GM21737 (cell line): ENCODE measurements around the gene ANKRD34A.
"Not testable (repeated sequence)": the region's sequence is repeated elsewhere in the genome, so short reads cannot be mapped to it uniquely, and the experiment has no call there.

ENCODE experiments used
- ATAC-seq: cut with Tn5 transposase; IDR thresholded peaks from one replicate; pipeline ENCODE4 v1.9.1; 2021; ENCODE audit warnings: mild to moderate bottlenecking, moderate library complexity; ENCODE audit not compliant: unreplicated experiment

Gene ANKRD34A

DNA sequence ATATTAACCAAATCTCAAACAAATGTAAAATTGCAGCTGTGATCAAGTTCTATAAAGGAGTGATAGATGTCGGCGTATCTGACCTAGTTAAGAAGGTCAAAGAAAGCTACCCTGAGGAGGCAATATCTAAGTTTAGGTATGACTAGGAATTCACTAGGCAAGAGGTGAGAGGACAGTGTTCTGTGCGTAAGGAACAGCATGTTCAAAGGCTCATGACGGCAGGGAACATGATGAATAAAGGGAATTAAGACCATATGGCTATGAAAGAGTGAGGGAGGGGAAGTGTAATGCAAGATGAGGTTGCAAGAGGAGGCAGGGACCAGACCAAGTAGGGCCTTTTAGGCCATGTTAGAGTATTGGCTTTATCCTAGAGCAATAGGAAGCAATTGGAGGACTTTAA, 15.2 kb downstream of the ANKRD34A start:
- no peak for ATAC-seq

DNA sequence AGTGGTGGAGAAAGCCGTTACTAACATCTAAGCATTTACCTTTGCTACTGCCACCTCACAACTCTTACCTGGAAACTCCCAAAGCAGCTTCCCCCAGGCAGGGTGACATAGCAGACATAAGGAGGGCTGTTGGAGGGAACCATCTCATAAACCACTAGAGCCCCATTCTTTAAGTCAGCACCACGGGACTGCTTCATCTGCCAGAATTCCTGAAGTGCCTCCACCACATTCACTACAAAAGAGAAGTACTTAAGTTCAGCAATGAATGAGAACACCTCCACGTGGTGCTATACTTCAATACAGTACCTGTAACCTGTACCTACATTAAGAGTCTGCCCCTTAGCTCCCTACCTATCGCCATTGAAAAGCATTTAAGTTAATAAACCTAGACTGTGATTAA, 16.8 kb downstream of the ANKRD34A start:
- ATAC-seq = no peak

DNA sequence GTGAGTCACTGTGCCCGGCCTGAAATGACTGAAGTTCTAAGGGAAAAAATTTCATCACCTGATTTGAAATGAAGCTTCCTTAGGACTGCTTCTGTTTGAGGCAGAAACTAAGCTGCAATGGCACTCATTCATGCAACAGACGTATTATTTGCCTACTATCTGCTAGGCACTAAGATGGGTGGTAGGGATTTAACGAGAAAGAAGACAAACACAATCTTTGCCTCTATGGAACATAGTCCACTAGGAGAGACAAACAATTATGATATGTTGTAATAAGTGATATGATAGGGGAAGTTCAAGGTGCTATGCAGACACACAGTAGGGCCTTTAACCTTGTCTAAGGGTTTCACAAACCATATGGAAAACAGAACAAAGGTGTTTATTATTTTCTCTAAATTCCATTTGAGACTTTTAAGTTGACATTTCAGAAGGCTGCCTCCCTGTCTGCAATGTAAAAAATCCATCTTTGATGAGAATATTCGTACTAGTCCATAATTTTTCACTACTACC, 17.8 kb downstream of the ANKRD34A start:
- no peak for ATAC-seq

DNA sequence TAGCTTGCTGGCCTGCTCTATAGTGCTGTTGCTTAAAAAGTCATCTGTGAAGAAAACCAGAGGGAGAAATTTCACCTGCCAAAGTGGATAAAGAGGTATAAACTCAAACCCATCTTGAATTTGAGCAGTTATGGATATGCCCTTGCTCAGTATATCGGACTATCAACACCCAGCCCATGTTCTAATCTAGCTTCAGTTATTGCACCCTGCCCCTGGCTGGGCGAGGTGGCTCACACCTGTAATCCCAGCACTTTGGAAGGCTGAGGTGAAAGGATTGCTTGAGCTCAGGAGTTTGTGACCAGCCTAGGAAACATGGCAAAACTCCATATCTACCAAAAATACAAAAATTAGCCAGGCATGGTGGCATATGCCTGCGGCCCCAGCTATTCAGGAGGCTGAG, 19.8 kb downstream of the ANKRD34A start:
- ATAC-seq = no peak

DNA sequence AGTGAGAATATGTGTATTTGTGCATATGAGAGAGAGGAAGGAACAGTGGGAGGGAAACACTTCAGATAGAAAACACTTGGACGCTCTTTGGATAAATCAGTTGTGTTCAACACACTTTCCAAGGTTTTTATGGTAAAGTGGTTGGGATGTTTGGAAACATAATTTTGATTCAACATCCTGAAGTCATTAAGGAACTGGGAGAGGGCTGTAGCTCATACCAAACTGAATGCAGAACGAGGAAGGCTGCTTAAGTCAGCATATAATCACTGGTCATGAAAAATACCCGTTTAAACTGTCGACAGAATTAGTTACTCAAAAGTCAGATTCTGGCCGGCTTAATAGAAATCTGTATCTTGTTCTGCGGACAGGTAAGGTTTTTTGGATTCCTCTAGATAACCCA, 21.5 kb downstream of the ANKRD34A start:
- no peak for ATAC-seq

DNA sequence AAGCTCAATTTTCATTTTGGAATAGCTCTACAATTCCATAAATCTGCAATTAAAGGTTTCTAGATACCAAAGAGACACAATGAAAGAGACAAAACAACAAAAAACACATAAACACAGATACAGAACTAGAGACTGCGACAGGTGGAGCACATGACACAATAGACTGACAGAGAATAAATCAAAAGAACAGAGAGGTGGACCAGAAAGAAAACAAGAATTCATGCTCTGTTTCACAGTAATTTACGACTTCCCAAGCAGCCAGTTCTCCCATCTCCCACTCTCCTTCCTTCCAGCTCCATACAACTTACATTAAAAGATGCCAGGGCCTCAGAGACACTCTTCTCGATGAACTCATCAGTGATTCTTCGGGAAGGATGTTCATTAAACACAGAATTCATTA, 22.0 kb downstream of the ANKRD34A start:
- ATAC-seq = no peak

DNA sequence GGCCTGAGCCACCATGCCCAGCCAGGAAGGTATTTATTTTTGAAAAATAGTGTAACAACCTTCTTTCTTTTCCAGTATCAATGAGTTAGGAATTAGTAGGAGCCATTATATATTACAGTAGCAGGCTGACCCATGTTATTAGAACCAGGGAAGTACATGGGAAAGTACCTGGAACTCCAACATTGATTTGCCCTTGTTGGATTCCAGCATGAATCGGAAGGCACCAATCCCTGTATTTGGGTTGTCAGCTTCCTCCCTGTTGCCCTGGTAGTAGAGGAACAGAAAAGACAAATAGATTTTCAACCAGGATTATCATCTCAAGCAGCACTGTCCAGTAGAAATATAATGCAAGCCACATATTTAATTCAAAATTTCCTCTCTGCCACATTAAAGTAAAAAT, 26.9 kb downstream of the ANKRD34A start:
- no peak for ATAC-seq

DNA sequence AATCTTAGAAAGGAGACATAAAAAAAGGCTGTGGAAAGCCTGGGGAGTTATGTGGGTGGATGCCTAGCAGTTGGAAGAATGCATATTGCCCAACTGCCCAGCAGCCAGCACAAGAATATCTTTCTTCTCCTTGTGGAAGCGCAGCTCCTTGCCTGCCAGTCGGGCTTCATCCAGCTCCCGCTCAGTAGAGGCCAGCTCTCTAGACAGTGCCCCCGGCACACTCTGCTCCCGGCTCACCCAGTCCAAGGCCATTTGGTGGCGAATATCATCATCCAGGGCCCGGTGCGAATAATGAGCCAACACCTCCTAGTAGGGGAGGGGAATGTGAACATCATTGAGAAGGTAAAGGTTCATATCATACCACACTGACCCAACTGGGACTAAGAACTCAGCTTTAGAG, 28.1 kb downstream of the ANKRD34A start:
- ATAC-seq = no peak

DNA sequence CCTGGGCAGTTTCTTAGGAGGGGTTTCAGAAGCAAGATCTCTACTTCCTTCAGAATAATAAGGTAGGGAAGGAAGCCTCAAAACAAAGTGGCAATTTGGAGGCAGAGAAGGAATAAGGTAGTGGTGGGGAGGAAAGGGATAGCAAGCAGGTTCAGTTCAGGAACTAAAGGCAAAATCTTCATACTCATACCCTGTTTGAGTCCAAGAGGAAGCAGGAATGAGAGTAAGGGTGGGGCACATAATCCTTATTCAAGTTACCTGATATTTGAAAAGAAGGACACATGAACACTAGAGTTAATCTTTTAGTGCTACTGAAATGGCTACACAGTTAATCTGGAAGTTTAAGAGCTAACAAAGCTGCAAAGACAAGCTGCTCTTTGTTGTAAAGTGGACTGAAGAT, 28.7 kb downstream of the ANKRD34A start:
- ATAC-seq = no peak

DNA sequence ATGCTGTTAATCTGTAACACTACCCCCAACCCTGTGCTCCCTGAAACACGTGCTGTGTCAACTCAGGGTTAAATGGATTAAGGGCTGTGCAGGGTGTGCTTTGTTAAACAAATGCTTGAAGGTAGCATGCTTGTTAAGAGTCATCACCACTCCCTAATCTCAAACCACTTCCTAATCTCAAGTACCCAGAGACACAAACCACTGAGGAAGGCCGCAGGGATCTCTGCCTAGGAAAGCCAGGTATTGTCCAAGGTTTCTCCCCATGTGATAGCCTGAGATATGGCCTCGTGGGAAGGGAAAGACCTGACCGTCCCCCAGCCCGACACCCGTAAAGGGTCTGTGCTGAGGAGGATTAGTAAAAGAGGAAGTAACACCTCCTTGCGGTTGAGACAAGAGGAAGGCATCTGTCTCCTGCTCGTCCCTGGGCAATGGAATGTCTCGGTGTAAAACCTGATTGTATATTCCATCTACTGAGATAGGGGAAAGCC, 31.8 kb downstream of the ANKRD34A start:
- ATAC-seq = not testable (repeated sequence)

DNA sequence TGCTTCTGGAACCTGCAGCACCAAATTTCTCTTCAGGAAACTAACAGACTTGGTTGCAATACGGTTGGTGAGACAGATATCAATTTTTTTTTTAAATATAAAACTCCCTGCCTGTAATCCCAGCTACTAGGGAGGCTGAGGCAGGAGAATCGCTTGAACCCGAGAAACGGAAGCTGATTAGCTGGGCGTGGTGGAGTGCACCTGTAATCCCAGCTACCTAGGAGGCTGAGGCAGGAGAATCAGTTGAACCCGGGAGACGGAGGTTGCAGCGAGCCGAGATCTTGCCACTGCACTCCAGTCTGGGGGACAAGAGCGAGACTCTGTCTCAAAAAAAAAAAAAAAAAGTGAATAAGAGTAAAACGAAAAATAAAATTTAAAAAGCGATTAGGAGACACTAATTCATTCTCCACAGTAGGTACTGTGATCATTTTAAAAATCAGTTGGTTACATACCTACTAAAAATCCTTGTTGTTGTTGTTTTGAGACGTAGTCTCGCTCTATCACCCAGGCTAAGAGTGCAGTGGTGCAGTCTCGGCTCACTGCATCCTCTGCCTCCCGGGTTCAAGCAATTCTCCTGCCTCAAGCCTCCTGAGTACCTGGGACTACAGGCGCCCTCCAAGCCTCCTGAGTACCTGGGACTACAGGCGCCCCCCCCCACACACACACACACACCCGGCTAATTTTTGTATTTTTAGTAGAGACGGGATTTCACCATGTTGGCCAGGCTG, 36.3 kb downstream of the ANKRD34A start:
- no peak for ATAC-seq

DNA sequence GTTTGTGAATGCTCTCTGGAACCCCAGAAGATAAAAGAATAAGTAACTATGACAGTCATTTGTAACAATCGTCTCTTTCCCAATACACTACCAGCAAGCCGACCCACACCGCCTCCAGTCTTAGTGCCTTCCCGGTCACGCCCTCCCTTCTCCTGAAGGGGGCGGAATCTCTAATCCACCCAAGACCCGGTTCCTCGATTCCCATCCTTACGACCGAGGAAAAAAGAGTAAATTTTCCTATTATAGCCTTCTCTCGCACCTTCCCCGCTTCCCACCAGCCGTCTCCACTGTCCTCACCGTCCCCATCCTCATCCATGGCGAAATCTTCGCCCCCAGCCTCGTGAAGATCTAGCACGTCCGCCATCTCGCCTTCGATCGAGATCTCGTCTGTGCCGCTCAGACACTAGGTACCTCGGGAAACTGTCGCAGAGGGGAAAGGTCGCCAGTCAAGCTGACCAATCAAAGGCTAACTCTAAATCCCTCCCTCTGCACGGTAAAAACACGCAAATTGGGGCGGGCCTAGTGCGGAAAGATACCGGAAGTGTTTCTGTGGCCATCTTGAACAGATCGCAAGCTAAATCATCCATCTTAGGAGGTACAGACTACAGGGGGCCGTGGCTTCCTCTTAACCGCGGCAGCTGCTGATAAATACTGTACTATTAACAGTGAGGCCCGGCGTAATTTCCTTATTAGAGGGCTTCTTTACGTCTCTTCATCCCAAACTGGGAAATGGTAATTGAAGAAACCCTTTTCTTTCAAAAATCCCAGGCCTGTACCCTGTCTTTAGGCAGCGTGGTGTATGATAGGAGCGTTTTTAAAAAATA, 37.1 kb downstream of the ANKRD34A start, which contains the start of gene RBM8A:
Gene RBM8A (minus strand): TSS at position 422 of the 824 bp plus-strand sequence. CDS start 58 bp downstream, at position 364.
- ATAC-seq = peak; percentile 95

DNA sequence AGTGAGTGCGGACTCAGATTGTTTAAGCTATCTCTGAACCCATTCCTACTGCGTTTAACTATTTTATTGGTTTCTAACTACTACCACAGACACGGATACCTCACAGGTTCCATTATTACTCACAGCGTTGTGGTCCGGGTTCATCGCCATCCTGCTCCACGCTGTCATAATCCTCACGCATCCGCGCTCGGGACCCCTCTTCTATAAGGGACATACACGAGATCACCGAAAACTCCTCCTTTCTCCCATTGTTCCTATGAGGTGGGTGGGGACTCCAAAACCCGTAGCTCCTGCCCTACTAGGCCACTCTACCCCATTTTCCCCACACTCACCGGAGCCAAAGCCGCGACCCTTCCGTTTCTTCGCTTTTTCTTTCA, 37.7 kb downstream of the ANKRD34A start:
- no peak for ATAC-seq

DNA sequence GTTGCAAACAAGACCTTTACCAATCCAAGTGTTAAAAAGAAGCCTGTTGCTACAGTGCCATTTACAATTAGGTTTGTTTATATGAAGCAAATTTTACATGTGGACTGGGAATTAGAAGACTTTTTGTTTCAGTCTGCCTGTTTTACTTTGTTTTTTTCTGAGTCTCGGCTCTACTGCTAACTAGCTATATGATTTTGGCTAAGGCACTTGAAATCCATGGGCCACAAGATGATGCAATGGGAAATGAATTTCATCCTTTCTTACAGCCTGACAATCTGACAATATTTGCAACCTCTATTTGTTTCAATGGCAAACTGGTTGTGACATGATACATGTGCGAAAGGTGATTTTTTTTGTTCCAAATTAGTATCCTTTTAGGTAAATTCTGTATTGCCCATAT, 42.1 kb downstream of the ANKRD34A start:
- ATAC-seq = no peak

DNA sequence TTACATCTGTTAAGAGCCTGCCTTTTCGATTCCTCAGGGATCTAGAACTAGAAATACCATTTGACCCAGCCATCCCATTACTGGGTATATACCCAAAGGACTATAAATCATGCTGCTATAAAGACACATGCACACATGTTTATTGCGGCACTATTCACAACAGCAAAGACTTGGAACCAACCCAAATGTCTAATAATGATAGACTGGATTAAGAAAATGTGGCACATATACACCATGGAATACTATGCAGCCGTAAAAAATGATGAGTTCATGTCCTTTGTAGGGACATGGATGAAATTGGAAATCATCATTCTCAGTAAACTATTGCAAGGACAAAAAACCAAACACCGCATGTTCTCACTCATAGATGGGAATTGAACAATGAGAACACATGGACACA, 44.1 kb downstream of the ANKRD34A start:
- ATAC-seq = not testable (repeated sequence)

DNA sequence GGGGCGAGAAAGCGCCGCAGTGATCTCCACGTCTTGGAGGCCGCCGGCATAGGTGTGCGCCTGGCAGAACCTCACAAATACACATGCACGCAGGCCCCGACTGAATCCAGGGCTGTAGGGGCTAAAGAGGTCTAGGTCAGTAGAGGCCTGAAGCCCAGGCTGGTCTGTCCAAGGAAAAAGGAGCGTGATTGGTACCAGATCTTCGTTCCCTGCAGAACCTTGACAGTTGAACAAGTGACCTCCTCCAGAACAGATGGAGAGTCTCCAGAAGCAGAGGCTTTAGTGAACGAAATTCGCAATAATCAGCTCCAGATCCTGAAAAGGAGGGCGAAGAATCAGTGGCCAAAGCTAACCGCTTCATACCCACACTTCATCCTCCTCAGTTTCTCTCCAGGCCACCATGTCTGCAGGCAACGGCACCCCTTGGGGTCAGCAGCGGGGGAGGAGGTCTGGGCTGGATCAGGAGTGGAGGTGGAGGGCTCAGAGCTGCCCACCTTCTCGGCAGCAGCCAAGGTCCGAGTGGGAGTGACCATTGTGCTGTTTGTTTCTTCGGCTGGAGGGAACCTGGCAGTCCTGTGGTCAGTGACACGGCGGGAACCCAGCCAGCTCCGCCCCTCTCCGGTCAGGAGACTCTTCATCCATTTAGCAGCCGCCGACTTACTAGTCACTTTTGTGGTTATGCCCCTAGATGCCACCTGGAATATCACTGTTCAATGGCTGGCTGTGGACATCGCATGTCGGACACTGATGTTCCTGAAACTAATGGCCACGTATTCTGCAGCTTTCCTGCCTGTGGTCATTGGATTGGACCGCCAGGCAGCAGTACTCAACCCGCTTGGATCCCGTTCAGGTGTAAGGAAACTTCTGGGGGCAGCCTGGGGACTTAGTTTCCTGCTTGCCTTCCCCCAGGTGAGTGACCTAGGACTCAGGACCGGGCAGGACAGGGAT, 45.1 kb downstream of the ANKRD34A start:
- ATAC-seq = peak; percentile 72

DNA sequence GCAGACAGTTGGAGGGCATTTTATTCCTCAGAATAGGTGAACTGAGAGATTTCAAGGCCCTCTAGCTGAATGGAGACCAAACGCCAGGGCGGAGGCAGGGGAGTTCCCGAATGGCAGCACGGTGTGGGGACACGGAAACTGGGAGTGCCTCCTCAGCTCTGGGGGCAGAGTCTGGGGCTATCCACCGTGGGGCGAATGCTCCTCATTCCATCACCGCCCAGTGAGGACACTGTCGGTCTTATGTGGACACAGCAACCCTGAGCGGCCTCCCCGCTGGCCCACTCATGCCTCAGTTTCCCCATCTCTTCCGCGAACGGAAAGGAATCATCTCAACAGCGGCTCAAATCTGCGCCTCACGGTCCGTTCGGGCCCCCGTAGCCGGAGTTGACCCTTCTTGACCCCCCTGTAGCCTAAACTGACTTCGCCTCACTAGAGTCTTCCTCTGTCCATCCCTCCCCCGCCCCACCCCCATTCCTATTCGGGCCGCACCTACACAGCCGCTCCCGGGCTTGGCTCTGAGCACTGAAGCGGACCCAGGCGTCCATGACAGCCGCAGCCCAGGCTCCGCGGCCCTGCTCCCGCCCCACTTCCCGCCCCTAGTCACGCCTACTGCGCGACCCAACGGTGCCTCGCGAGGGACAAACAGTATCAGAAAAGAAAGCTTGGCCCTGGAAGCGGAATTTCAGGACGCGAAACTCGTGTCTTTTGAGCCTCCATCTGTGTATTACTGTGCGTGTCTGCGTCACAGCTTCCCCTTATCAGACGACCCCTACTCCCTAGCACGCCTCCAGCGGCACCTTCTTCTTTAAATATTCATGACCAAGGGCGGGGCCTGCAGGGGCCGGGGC, 46.0 kb downstream of the ANKRD34A start, which contains the start of gene PEX11B:
Gene PEX11B (minus strand): TSS at position 574 of the 848 bp plus-strand sequence. CDS start 29 bp downstream, at position 545.
- peak; percentile 75 for ATAC-seq

DNA sequence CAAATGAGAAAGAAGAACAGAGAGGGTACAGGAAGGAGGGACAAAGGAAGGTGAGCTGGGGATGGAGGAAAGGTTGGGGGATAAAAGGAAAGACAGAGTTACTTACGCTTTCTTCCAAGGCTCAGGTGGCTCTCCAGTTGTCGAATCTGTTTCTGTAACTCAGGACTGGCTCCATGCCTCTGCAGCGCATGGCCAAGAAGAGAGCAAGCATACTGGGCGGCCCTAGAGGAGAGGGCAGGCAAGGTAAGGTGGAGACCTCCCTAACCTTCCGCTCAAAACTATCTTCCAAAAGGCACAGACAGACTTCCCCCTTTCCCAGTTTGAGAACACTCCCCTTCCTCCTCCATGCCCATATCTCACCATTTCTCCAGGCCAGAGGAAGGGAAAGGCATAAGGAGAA, 46.8 kb downstream of the ANKRD34A start:
- ATAC-seq = no peak

DNA sequence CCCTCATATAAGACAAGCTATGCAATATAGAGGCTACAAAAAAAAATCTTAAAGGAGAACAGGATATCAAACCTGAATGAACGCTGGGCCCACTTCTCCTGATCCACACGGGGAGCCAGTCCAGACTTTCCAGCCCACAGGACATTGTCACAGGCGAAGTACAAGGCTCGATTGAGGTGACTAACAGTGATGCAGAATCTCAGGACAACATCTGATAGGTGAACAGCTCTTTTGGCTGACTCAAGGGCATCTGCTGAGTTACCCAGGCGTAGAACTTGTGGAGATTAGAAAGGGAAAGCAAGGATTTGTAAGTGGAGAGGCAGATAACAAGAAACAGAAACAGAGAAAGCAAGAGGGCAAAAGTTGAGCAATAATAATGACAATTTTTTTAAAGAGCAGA, 47.6 kb downstream of the ANKRD34A start:
- ATAC-seq = no peak
